ENCODE results near the gene PTPRN2.
"Not testable (repeated sequence)": the region's sequence is repeated elsewhere in the genome, so short reads cannot be mapped to it uniquely, and the experiment has no call there.

Gene PTPRN2

GRCh38 chr7:157933219-157934155 lies 654.1 kb downstream of the PTPRN2 start:
- in situ Hi-C loops (cut with HindIII; ENCODE audit: low sequenced_read_pairs), result not testable (repeated sequence)

GRCh38 chr7:157932498-157933218 lies 655.0 kb downstream of the PTPRN2 start:
- in situ Hi-C loops (cut with HindIII; ENCODE audit: low sequenced_read_pairs), result no loop called here

DNA sequence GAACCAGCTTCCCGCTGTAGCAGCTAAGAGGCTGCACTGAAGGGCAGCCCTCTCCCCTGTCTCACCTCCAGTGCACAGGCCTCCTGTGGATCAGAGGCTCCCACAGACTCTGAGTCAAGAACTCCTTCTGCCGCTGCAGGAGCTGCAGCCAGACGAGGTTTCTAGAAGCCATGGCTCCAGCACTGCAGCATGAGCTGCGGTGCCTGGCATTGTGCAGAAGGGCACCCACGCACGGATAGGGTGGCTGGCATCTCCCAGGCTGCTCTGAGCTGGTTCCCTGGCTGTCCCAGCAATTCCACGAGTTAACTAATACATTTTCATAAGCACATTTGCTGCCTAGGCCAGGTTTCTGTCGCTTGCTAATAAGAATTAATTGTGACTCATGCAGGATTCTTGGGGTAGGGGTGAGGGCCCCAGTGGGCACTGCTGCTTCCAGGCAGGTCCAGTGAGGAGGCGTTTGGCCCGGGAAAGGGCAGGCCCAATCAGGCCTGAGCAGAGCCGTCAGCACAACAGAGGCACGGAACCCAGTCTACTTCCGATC lies 656.6 kb downstream of the PTPRN2 start:
- in situ Hi-C loops (cut with HindIII; ENCODE audit: low sequenced_read_pairs), result no loop called here

DNA sequence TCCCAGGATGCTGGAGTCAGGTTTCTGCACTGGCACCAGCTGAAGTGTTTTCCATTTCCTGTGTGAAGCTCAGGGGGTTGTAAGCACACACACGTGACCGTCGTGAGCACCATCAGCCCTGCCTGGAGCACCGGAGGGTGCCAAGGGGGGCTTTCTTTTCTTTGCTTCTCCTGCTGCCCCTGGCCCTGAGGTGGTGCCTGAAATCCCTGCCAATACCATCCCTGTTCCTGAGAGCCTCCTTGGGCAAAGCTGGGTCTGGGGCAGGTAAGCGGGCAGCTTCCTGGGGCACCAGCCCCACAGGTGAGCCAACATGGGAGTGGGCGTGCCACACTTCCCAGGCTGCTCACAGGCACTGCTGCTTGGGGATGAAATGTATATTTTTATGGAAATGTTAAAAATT lies 657.2 kb downstream of the PTPRN2 start:
- in situ Hi-C loops (cut with HindIII; ENCODE audit: low sequenced_read_pairs), result no loop called here

- in situ Hi-C loops (cut with HindIII; ENCODE audit: low sequenced_read_pairs), result loop anchor here (10.0 kb wide), 1 partner anchor 645 kb away; no protein-coding TSS in a partner anchor
Observed at GRCh38 chr7:157929671-157930070, 658.0 kb downstream of the PTPRN2 start.

DNA sequence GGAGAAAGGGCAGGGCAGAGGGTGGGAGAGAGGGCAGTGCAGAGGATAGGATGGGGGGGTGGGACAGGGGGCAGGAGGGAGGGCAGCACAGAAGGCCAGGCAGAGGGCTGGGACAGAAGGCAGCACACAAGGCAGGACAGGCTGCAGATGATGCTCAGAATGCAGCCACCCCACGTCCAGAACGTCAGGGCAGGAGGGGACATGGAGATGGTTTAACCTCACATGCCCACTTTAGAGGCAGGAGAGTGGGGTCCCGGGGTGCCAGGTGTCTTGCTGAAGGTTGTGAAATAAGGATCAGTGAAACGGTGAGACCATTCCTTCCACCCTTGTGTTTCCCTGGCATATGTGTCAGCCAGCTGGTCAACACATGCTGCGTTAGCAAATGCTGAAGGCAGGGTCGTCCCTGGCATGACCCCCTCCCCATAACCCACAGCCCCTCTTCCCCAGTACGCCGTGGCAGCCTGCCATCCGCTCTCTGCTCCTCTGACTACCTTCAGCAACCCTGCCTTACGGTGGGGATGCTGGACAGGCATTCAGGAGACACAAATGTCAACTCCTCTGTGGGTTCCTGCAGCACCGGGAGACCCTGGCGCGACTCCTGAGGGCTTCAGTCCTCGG lies 658.7 kb downstream of the PTPRN2 start:
- in situ Hi-C loops (cut with HindIII; ENCODE audit: low sequenced_read_pairs), result loop anchor here (10.0 kb wide), 1 partner anchor 646 kb away; no protein-coding TSS in a partner anchor

GRCh38 chr7:157928171-157928794 lies 659.3 kb downstream of the PTPRN2 start:
- in situ Hi-C loops (cut with HindIII; ENCODE audit: low sequenced_read_pairs), result loop anchor here (10.0 kb wide), 1 partner anchor 647 kb away; no protein-coding TSS in a partner anchor

GRCh38 chr7:157927313-157927925 lies 660.2 kb downstream of the PTPRN2 start:
- in situ Hi-C loops (cut with HindIII; ENCODE audit: low sequenced_read_pairs), result loop anchor here (10.0 kb wide), 1 partner anchor 647 kb away; no protein-coding TSS in a partner anchor

DNA sequence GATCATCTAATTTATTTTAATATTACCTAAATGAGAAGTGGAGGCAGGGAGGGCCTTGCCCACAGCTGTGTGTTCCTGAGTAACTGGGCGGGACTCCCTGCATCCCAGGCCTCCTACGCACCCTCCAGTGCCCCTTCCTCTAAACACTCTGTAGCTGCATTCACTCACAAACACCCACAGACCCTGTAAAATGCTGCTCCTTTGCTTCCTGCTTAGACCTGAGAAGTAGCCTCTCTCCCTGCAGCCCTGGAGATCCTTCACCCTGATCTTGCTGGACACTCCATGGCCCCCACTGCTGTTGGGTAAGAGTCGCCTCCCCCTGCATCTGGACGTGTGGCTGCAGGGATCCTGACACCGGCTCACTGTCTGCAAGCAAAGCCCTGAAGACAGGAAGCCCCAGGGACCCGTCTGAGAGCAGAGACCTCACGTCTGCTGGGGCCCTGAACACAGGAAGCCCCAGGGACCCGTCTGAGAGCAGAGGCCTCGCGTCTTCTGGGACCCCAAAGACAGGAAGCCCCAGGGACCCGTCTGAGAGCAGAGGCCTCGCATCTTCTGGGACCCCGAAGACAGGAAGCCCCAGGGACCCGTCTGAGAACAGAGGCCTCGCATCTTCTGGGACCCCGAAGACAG lies 661.0 kb downstream of the PTPRN2 start:
- in situ Hi-C loops (cut with HindIII; ENCODE audit: low sequenced_read_pairs), result loop anchor here (10.0 kb wide), 1 partner anchor 648 kb away; no protein-coding TSS in a partner anchor

- in situ Hi-C loops (cut with HindIII; ENCODE audit: low sequenced_read_pairs), result loop anchor here (10.0 kb wide), 1 partner anchor 649 kb away; no protein-coding TSS in a partner anchor
Observed at GRCh38 chr7:157926107-157926506, 661.5 kb downstream of the PTPRN2 start.

GRCh38 chr7:157925383-157925875 lies 662.2 kb downstream of the PTPRN2 start:
- in situ Hi-C loops (cut with HindIII; ENCODE audit: low sequenced_read_pairs), result loop anchor here (10.0 kb wide), 1 partner anchor 649 kb away; no protein-coding TSS in a partner anchor

- in situ Hi-C loops (cut with HindIII; ENCODE audit: low sequenced_read_pairs), result loop anchor here (10.0 kb wide), 1 partner anchor 651 kb away; no protein-coding TSS in a partner anchor
Observed at GRCh38 chr7:157923903-157924630, 663.6 kb downstream of the PTPRN2 start.

- in situ Hi-C loops (cut with HindIII; ENCODE audit: low sequenced_read_pairs), result loop anchor here (10.0 kb wide), 1 partner anchor 652 kb away; no protein-coding TSS in a partner anchor
Observed at GRCh38 chr7:157922576-157922975, 665.0 kb downstream of the PTPRN2 start.

- in situ Hi-C loops (cut with HindIII; ENCODE audit: low sequenced_read_pairs), result no loop called here
Observed at GRCh38 chr7:157918326-157919080, 669.1 kb downstream of the PTPRN2 start.

GRCh38 chr7:157916946-157917640 lies 670.5 kb downstream of the PTPRN2 start:
- in situ Hi-C loops (cut with HindIII; ENCODE audit: low sequenced_read_pairs), result no loop called here

DNA sequence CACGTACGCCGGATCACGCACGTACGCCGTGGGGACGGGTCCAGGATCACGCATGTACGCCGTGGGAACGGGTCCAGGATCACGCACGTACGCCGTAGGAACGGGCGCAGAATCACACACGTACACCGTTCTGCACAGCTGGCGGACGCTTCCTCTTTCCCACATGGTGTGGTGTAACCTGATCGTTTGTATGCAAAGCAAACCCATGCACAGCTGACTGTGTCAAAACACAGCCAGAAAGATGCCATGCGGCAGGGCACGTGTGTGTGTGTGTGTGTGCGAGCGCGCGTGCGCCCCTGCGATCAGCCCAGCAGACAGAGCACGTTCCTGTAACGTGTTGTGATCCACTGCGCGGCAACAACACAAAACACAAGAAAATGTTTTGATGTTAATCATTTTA lies 677.2 kb downstream of the PTPRN2 start:
- in situ Hi-C loops (cut with HindIII; ENCODE audit: low sequenced_read_pairs), result loop anchor here (5.0 kb wide), 1 partner anchor 58 kb away; no protein-coding TSS in a partner anchor

GRCh38 chr7:157910045-157910444 lies 677.6 kb downstream of the PTPRN2 start:
- in situ Hi-C loops (cut with HindIII; ENCODE audit: low sequenced_read_pairs), result loop anchor here (5.0 kb wide), 1 partner anchor 58 kb away; no protein-coding TSS in a partner anchor
